IMR-90 (cell line): ENCODE data around the gene NUDT7. TPM values are rescaled to one million over a fixed set of nuclear protein-coding genes. Genes with fewer than 3 reads are reported as not detected.

ENCODE experiments used
- ATAC-seq: fragments of 200-7000 bp; cut with Tn5 transposase; 2 replicates; pipeline ENCODE4 v1.9.1; 2020; ENCODE audit warnings: low read depth, mild to moderate bottlenecking, moderate library complexity
- BruUV-seq: library from RNA; stranded (reverse); fragments of 400-500 nt; replicated peaks from 2 replicates; lab custom pipeline; 2021; lab: Mats Ljungman, UMichigan
- CTCF ChIA-PET: fragments of 300-600 bp; formaldehyde crosslinking; extraction: SDS; loops from one replicate; lab custom pipeline; 2021; ENCODE audit warnings: antibody characterized with exemption; lab: Yijun Ruan, JAX
- POLR2A ChIA-PET: fragments of 300-600 bp; sonication (Branson Sonifier 250); formaldehyde crosslinking; loops from one replicate; lab custom pipeline; 2022; ENCODE audit warnings: antibody characterized with exemption; ENCODE audit not compliant: unreplicated experiment; lab: Charles Lee
- DNase-seq: peaks from one replicate; pipeline ENCODE4 v3.0.0; 2013
- H2AFZ ChIP-seq: replicated peaks from 2 replicates; pipeline ENCODE3; 2013; ENCODE audit warnings: low read length, mild to moderate bottlenecking; ENCODE audit not compliant: poor library complexity
- H2AK5ac ChIP-seq: 2 replicates; pipeline ENCODE4 v1.6.1; 2013; ENCODE audit warnings: low read depth, low read length, inconsistent platforms
- H2AK9ac ChIP-seq: replicated peaks from 2 replicates; pipeline ENCODE3; 2013; ENCODE audit warnings: mild to moderate bottlenecking, low read depth, low read length, moderate library complexity; ENCODE audit not compliant: poor library complexity
- H2BK120ac ChIP-seq: 2 replicates; pipeline ENCODE4 v1.6.1; 2013; ENCODE audit warnings: low read depth, low read length, inconsistent platforms
- H2BK15ac ChIP-seq: 3 replicates; pipeline ENCODE4 v1.6.1; 2013; ENCODE audit warnings: low read depth, low read length, inconsistent platforms
- H2BK20ac ChIP-seq: 2 replicates; pipeline ENCODE4 v1.6.1; 2013; ENCODE audit warnings: low read depth, mild to moderate bottlenecking, inconsistent platforms, low read length, moderate library complexity
- H2BK5ac ChIP-seq: 2 replicates; pipeline ENCODE4 v1.6.1; 2013; ENCODE audit warnings: mild to moderate bottlenecking, low read depth, low read length, inconsistent platforms; ENCODE audit not compliant: poor library complexity, severe bottlenecking
- H3K14ac ChIP-seq: replicated peaks from 2 replicates; pipeline ENCODE4 v1.6.1; 2013; ENCODE audit warnings: low read depth, low read length, inconsistent platforms
- H3K18ac ChIP-seq: 2 replicates; pipeline ENCODE4 v1.6.1; 2013; ENCODE audit warnings: low read depth, low read length, control low read depth
- H3K23ac ChIP-seq: 2 replicates; pipeline ENCODE4 v1.6.1; 2013; ENCODE audit warnings: low read depth, low read length, inconsistent platforms
- H3K27ac ChIP-seq: 2 replicates; pipeline ENCODE4 v1.5.1; 2013; ENCODE audit warnings: mild to moderate bottlenecking, control low read depth, low read length; ENCODE audit not compliant: insufficient read depth
- H3K27me3 ChIP-seq: 2 replicates; pipeline ENCODE4 v1.6.1; 2013; ENCODE audit warnings: low read length; ENCODE audit not compliant: control insufficient read depth, insufficient read depth
- H3K36me3 ChIP-seq: 2 replicates; pipeline ENCODE4 v1.6.1; 2013; ENCODE audit warnings: low read length, mixed read lengths; ENCODE audit not compliant: control insufficient read depth, insufficient read depth
- H3K4ac ChIP-seq: 2 replicates; pipeline ENCODE4 v1.6.1; 2013; ENCODE audit warnings: low read depth, low read length, inconsistent platforms
- H3K4me1 ChIP-seq: 2 replicates; pipeline ENCODE4 v1.6.1; 2013; ENCODE audit warnings: low read length, mixed read lengths; ENCODE audit not compliant: control insufficient read depth, insufficient read depth
- H3K4me2 ChIP-seq: 2 replicates; pipeline ENCODE4 v1.6.1; 2013; ENCODE audit warnings: low read depth, mild to moderate bottlenecking, control low read depth, low read length, moderate library complexity
- H3K4me3 ChIP-seq: 2 replicates; pipeline ENCODE4 v1.5.1; 2013; ENCODE audit warnings: low read depth, mild to moderate bottlenecking, control low read depth, low read length, moderate library complexity; ENCODE audit not compliant: insufficient read depth
- H3K56ac ChIP-seq: 2 replicates; pipeline ENCODE4 v1.6.1; 2013; ENCODE audit warnings: low read length, inconsistent platforms; ENCODE audit not compliant: insufficient read depth; ENCODE audit errors: extremely low read depth
- H3K79me1 ChIP-seq, 2 experiments: 2 replicates each; pipeline ENCODE4 v1.6.1; 2013; ENCODE audit warnings: low read length in 2 of 2, inconsistent platforms in 1 of 2, low read depth in 1 of 2
- H3K9ac ChIP-seq: 2 replicates; pipeline ENCODE4 v1.6.1; 2013; ENCODE audit warnings: low read depth, low read length, control low read depth
- H3K9me1 ChIP-seq: 2 replicates; pipeline ENCODE4 v1.6.1; 2013; ENCODE audit warnings: low read length, inconsistent platforms; ENCODE audit not compliant: insufficient read depth
- H3K9me3 ChIP-seq: 2 replicates; pipeline ENCODE4 v1.6.1; 2013; ENCODE audit warnings: low read length; ENCODE audit not compliant: control insufficient read depth, insufficient read depth
- H4K20me1 ChIP-seq: 2 replicates; pipeline ENCODE4 v1.6.1; 2013; ENCODE audit warnings: low read length, inconsistent platforms; ENCODE audit not compliant: insufficient read depth
- H4K5ac ChIP-seq: 2 replicates; pipeline ENCODE4 v1.6.1; 2013; ENCODE audit warnings: mild to moderate bottlenecking, low read depth, low read length, control low read depth
- H4K8ac ChIP-seq, 2 experiments: 2 replicates each; pipeline ENCODE4 v1.6.1; 2013; ENCODE audit warnings: low read depth in 2 of 2, low read length in 2 of 2, control low read depth in 1 of 2, inconsistent platforms in 1 of 2
- H4K91ac ChIP-seq: 2 replicates; pipeline ENCODE4 v1.6.1; 2013; ENCODE audit warnings: low read depth, low read length, inconsistent platforms; ENCODE audit not compliant: insufficient read depth
- FOS ChIP-seq: fragments of 150-350 bp; IDR thresholded peaks from 2 replicates; pipeline ENCODE4 v1.6.1; 2016; ENCODE audit warnings: low read depth, low read length
- MAFK ChIP-seq: IDR thresholded peaks from 2 replicates; pipeline ENCODE4 v1.6.1; 2012; ENCODE audit warnings: low read depth, low read length, improper control_type of control experiment
- RAD21 ChIP-seq: IDR thresholded peaks from 2 replicates; pipeline ENCODE4 v1.6.1; 2012; ENCODE audit warnings: low read length, improper control_type of control experiment
- SMC3 ChIP-seq: fragments of 150-350 bp; IDR thresholded peaks from 2 replicates; pipeline ENCODE4 v1.6.1; 2016; ENCODE audit warnings: low read depth, mild to moderate bottlenecking, antibody characterized with exemption, low read length, moderate library complexity
- USF2 ChIP-seq: fragments of 150-350 bp; IDR thresholded peaks from 2 replicates; pipeline ENCODE4 v1.6.1; 2017; ENCODE audit warnings: mild to moderate bottlenecking, antibody characterized with exemption, low read length, low read depth
- WGBS, 2 experiments: methylation state at CpG; one replicate each; pipeline versions ENCODE4 v1.1.5 to v1.1.7; 2013; ENCODE audit warnings: missing lambda C conversion rate in 2 of 2; ENCODE audit not compliant: insufficient read length in 1 of 2; ENCODE audit errors: extremely low coverage in 2 of 2; 5-methylcytosine and 5-hydroxymethylcytosine counted together
- dilution Hi-C: fragments of 300-500 bp; cut with HindIII; formaldehyde crosslinking; loops from one replicate; pipeline ENCODE4 v1.14.3; 2018; ENCODE audit warnings: low sequenced_read_pairs; ENCODE audit not compliant: unreplicated experiment
- in situ Hi-C: fragments of 300-500 bp; cut with MboI; formaldehyde crosslinking; loops from 3 replicates; pipeline ENCODE4 v1.14.3; 2019; ENCODE audit warnings: low sequenced_read_pairs, inconsistent platforms, mixed read lengths
- intact Hi-C: fragments of 100-400 bp; cut with micrococcal nuclease; formaldehyde crosslinking; loops from 2 replicates; pipeline ENCODE4 v1.10.0; 2022
- polyA plus RNA-seq, 3 experiments: library from polyadenylated mRNA; depleted of rRNA; stranded (reverse); fragments of >200 nt; gene quantifications; 2 replicates each; pipeline ENCODE4 v1.2.3, GENCODE V29; 2012; ENCODE audit warnings: low replicate concordance in 1 of 3
- total RNA-seq: library from RNA; depleted of rRNA; stranded (reverse); fragments of >200 nt; gene quantifications from 2 replicates; pipeline ENCODE4 v1.2.3, GENCODE V29; 2012
- TF ChIP-seq, protein P1 (sequence below): conservative IDR thresholded peaks from 2 replicates; pipeline ENCODE4 v1.5.1; 2012; ENCODE audit warnings: mild to moderate bottlenecking, low read depth, low read length, improper control_type of control experiment

Gene NUDT7
- total and polyA plus RNA-seq, 2 of the 4 experiments (the other 2 are of a cell fraction) = 4.3 to 6.2 TPM

DNA sequence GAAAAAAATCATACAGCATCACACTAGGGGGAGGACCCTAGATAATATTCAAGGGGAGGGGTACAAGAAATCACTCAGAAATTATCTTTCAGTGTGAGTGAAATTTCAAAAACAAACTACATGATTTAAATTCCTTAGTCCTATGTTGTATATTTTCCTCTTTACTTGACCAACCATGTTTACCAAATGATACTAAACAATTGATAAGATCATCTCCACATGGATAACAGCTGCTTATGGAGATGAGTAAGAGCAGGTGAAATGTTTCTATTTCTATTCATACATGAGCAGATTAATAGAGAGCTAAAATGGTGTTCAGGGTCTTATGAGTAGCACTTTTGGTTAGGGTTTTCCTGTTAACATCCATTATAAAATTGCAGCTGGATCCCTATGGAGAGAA lies 58.8 kb downstream of the NUDT7 start (continued):
- TF ChIP-seq USF2 = no peak
- TF ChIP-seq RAD21 = no peak

- intact Hi-C loops = no loop called here
- H4K91ac ChIP-seq = peak overlapping the region; percentile 22; the same call in 1 of the 2 replicates
- no peak overlapping the region for H3K4me2 ChIP-seq
- no peak overlapping the region for H4K5ac ChIP-seq
- H3K79me1 ChIP-seq = no peaks in the 10 kb centered on the region
- ChIA-PET CTCF (no interaction called here), POLR2A (no interaction called here)
- no peak overlapping the region for H2AFZ ChIP-seq
- H3K4me1 ChIP-seq = peaks cover 5% of the 10 kb centered on the region
- H4K20me1 ChIP-seq = no peaks in the 10 kb centered on the region
- in situ Hi-C loops = no loop called here
- no peak overlapping the region for H3K14ac ChIP-seq
- DNase-seq (peak; percentile 46), ATAC-seq (no peak)
- peak overlapping the region; percentile 17; the same call in 1 of the 2 replicates for H3K4ac ChIP-seq
- H2AK5ac ChIP-seq = no peak overlapping the region
- TF ChIP-seq, protein P1, sequence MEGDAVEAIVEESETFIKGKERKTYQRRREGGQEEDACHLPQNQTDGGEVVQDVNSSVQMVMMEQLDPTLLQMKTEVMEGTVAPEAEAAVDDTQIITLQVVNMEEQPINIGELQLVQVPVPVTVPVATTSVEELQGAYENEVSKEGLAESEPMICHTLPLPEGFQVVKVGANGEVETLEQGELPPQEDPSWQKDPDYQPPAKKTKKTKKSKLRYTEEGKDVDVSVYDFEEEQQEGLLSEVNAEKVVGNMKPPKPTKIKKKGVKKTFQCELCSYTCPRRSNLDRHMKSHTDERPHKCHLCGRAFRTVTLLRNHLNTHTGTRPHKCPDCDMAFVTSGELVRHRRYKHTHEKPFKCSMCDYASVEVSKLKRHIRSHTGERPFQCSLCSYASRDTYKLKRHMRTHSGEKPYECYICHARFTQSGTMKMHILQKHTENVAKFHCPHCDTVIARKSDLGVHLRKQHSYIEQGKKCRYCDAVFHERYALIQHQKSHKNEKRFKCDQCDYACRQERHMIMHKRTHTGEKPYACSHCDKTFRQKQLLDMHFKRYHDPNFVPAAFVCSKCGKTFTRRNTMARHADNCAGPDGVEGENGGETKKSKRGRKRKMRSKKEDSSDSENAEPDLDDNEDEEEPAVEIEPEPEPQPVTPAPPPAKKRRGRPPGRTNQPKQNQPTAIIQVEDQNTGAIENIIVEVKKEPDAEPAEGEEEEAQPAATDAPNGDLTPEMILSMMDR = peak; percentile 60
- TF ChIP-seq MAFK = no peak
- peak; percentile 33; the same call in 1 of the 2 replicates for TF ChIP-seq SMC3
- peak; percentile 49 for TF ChIP-seq RAD21
- no peak for TF ChIP-seq FOS
- H3K4me3 ChIP-seq = no peak overlapping the region
- no peak overlapping the region for H2AK9ac ChIP-seq
- H3K23ac ChIP-seq = no peak overlapping the region
- no peak overlapping the region for H3K18ac ChIP-seq
- WGBS, 2 experiments = 60% methylated on average over 1 of the region's 2 CpGs; no CpG with 5 or more reads in 1 of the 2 experiments
- H2BK120ac ChIP-seq = peak overlapping the region; percentile 32; the same call in 1 of the 2 replicates
- peak overlapping the region; percentile 22; the same call in 1 of the 3 replicates for H2BK15ac ChIP-seq
- peak overlapping the region; percentile 17; the same call in 1 of the 2 replicates for H2BK20ac ChIP-seq
- no peak overlapping the region for H3K56ac ChIP-seq
- H4K8ac ChIP-seq = no peak overlapping the region
- H3K9ac ChIP-seq = no peak overlapping the region
- no TSS peak for BruUV-seq
- H3K36me3 ChIP-seq = no peaks in the 10 kb centered on the region
- no peak overlapping the region for H2BK5ac ChIP-seq
- peaks cover 5% of the 10 kb centered on the region for H3K9me1 ChIP-seq
- H3K27me3 ChIP-seq = no peaks in the 10 kb centered on the region
- no peak overlapping the region for H3K27ac ChIP-seq
- no peaks in the 10 kb centered on the region for H3K9me3 ChIP-seq
- dilution Hi-C loops = no loop called here
These were observed 60.4 kb downstream of the NUDT7 start for GRCh38 chr16:77782694-77783093.
